GM06990 (cell line): ENCODE measurements around the gene CFAP298.

ENCODE experiments used
- DNase-seq: peaks from one replicate; pipeline ENCODE4 v3.0.0-alpha.2; 2011; ENCODE audit not compliant: insufficient read length; ENCODE audit errors: extremely low read depth
- H3K27me3 ChIP-seq: replicated peaks from 2 replicates; pipeline ENCODE4 v1.6.0; 2011; ENCODE audit warnings: low read length; ENCODE audit not compliant: control insufficient read depth, insufficient read depth
- H3K36me3 ChIP-seq: 2 replicates; pipeline ENCODE4 v1.5.1; 2011; ENCODE audit warnings: low read length; ENCODE audit not compliant: control insufficient read depth, insufficient read depth
- H3K4me3 ChIP-seq: replicated peaks from 2 replicates; pipeline ENCODE4 v1.5.1; 2011; ENCODE audit warnings: low read depth, mild to moderate bottlenecking, control low read depth, low read length
- TF ChIP-seq, protein P1 (sequence below): IDR thresholded peaks from 2 replicates; pipeline ENCODE4 v1.5.1; 2011; ENCODE audit warnings: low read length, control low read depth, mild to moderate bottlenecking, inconsistent platforms; ENCODE audit not compliant: insufficient read depth, poor library complexity, severe bottlenecking

CFAP298 gene

GRCh38 chr21:32560896-32561295 lies 51.3 kb downstream of the CFAP298 start:
- no peak for DNase-seq
- Histone ChIP-seq H3K36me3 (no peaks in the 10 kb centered on the region), H3K27me3 (no peaks in the 10 kb centered on the region), H3K4me3 (no peak overlapping the region)
- TF ChIP-seq, protein P1, sequence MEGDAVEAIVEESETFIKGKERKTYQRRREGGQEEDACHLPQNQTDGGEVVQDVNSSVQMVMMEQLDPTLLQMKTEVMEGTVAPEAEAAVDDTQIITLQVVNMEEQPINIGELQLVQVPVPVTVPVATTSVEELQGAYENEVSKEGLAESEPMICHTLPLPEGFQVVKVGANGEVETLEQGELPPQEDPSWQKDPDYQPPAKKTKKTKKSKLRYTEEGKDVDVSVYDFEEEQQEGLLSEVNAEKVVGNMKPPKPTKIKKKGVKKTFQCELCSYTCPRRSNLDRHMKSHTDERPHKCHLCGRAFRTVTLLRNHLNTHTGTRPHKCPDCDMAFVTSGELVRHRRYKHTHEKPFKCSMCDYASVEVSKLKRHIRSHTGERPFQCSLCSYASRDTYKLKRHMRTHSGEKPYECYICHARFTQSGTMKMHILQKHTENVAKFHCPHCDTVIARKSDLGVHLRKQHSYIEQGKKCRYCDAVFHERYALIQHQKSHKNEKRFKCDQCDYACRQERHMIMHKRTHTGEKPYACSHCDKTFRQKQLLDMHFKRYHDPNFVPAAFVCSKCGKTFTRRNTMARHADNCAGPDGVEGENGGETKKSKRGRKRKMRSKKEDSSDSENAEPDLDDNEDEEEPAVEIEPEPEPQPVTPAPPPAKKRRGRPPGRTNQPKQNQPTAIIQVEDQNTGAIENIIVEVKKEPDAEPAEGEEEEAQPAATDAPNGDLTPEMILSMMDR: no peak

- Histone ChIP-seq H3K36me3 (no peaks in the 10 kb centered on the region), H3K27me3 (no peaks in the 10 kb centered on the region), H3K4me3 (no peak overlapping the region)
- TF ChIP-seq, protein P1: no peak
- no peak for DNase-seq
Observed at GRCh38 chr21:32559006-32559610, 53.1 kb downstream of the CFAP298 start.

- DNase-seq: no peak
- TF ChIP-seq, protein P1: no peak
- Histone ChIP-seq H3K4me3 (no peak overlapping the region), H3K36me3 (no peaks in the 10 kb centered on the region), H3K27me3 (no peaks in the 10 kb centered on the region)
Observed at GRCh38 chr21:32558106-32558505, 54.1 kb downstream of the CFAP298 start.

DNA sequence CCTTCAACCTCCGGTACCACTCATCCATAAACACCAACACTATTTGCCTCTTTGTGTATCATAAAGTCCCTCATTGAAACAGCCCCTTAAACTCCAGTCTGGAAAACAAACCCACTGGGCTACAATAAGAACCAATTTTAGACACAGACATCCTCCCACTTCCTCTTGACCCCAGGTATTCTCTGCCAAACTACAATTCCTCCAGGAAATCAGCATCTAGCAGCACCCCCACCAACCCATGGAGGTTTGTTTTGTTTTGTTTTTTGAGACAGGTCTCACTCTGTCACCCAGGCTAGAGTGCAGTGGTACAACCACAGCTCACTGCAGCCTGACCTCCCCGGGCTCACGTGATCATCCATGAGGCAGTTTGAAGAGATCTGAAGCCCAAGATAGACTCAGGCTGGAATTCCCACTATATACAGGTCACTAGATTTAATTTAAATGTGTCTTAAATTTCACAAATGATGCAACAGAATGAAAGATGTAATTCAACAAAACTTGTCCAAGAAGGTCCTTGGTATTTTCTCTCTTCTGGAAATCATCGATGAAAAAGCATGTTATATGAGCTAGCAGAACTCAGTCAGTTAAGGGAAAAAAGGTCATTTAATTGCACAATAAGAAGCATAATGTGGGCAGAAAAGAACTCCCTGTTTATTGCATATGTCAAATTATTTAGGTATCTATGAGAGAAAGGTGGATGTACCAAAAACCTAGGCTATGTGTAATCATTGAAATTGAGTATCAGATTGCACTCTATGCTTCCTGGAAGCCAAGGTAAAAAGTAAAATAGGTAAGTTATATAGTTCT lies 57.1 kb downstream of the CFAP298 start:
- Histone ChIP-seq H3K36me3 (no peaks in the 10 kb centered on the region), H3K4me3 (no peak overlapping the region), H3K27me3 (no peaks in the 10 kb centered on the region; the same call in 1 of the 2 replicates)
- TF ChIP-seq, protein P1: no peak
- no peak for DNase-seq

DNA sequence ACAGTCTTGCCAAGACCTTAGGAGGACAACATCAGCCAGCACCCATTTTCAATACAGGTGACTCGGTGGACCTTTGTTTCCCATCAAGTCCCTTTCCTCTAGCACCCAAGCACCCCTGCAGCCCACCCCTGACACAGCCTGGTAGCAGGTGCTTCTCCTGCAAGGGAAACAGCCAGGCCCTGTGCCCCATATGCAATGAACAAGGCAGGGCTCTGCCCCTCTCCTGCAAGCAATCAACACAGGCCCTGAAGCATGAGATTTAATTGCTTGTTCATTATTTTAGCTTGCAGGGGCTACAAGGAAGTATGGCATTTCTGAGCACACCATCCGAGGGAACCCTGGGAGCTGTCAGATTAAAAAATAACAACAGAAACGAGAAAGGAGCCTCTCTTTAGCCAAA lies 62.3 kb downstream of the CFAP298 start:
- no peaks in the 10 kb centered on the region for H3K36me3 ChIP-seq
- TF ChIP-seq, protein P1: no peak
- H3K4me3 ChIP-seq: no peak overlapping the region
- DNase-seq: no peak
- no peaks in the 10 kb centered on the region; the same call in 1 of the 2 replicates for H3K27me3 ChIP-seq
